ENCODE data around the gene MAOA.

GRCh38 chrX:43644124-43644701, 11.9 kb upstream of the MAOA start:
- TF ChIP-seq POLR2A (IDR thresholded peaks at IDR 0.05; ENCODE audit: low read depth, low read length) = no peak
- TF ChIP-seq POLR2AphosphoS5 (IDR thresholded peaks at IDR 0.05; ENCODE audit: low read depth, low read length) = no peak
- TF ChIP-seq TAF1 (IDR thresholded peaks at IDR 0.05; ENCODE audit: low read depth, low read length) = no peak
- TF ChIP-seq PAX5 (IDR thresholded peaks at IDR 0.05; ENCODE audit: insufficient read depth, low read length, severe bottlenecking) = no peak
- TF ChIP-seq SPI1 (IDR thresholded peaks at IDR 0.05; ENCODE audit: low read depth, low read length) = no peak
- no peak for TF ChIP-seq POU2F2 (IDR thresholded peaks at IDR 0.05; ENCODE audit: low read depth, low read length)
